GM18519 (cell line): ENCODE measurements around the gene ZNF827.
A peak's percentile ranks its signal among the peaks of the same experiment; 100 is the strongest.

Source experiments
- ATAC-seq: cut with Tn5 transposase; IDR thresholded peaks from one replicate; pipeline ENCODE4 v1.9.1; 2021; ENCODE audit warnings: mild to moderate bottlenecking, moderate library complexity; ENCODE audit not compliant: unreplicated experiment, low FRiP score

Gene ZNF827

DNA sequence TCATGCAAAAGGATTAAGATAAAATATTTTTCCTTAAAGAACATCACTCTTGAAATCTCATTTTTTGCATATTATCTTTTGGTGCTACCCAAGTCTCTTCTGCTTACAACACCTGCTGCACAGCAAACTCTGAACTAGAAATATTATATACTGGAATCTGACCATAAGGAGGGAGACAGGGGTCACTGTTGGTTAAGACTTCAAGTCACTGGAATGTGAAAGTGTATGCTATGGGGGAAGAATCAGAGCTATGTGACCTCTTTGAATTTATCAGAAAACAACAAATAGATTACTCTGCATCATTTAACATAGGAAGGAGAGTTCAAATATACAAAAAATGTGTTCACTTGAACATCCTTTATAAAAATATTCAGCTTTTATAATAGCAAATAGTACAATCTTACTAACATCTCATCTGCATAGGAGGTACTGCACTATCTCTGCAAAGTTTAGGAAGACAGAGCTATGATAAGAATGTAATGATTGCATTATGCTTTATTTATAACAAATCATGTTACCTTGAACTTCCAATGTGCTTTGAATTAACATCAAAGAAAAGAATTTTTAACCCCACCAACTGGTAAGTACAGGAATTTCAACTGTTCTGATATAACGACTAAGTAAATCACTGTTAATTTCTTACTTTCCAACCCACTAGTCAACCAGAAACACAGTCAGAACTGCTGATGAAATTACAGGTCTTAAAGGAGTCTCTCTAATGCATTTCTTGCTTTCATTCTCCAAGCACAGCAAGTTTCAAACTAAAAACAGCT is 69.8 kb downstream of the ZNF827 start:
- peak; percentile 83 for ATAC-seq

DNA sequence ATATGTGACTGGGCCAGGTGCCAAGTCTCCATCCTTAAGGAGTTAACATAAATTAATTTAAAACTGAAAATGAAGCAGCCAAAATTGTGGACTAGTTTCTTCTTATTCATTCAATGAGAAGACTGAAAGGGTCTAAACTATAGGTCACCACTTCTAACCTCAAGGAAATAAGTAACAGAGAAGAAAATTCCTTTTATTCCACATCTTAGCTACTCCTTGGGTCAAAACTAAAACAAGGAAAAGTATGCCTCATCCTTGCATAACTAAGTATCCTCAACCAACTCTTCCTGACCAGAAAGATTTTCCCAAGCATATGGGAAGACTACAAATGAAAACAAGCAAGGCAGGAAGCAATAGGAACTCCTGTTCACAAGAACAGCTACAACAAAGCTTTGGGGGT is 71.2 kb downstream of the ZNF827 start:
- no peak for ATAC-seq

GRCh38 chr4:145866991-145867390 is 71.6 kb downstream of the ZNF827 start:
- no peak for ATAC-seq

DNA sequence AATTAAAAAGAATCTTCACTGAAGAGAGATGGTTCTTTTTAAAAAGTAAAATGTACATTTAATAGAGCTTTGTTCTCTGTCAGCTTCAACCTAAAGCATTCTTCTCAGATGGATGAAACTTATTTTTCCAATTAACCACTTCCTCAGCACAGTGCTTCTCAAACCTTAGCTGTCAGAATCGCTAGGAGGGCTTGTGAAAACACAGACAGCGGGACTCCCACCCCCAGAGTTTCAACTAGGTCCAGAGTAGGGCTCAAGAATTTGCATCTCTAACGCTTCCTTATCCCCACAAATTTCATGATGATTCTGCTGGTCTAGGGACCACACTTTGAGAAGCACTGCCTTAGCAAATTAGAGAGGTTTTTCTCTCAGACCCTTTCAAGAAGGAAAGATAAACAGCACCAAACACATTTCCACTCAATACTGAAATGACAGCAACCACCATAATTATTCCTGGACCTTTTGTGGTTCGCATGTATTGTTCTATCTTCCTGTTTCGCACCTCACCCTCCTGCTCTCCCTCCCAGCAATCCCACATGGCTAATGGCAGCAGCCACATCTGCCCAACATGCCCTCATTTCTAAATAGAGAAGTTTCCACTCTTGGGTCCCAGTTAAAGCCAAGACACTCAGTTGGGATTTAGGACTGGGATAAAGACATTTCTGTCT is 73.2 kb downstream of the ZNF827 start:
- no peak for ATAC-seq

GRCh38 chr4:145863191-145863590 is 75.4 kb downstream of the ZNF827 start:
- ATAC-seq = no peak

DNA sequence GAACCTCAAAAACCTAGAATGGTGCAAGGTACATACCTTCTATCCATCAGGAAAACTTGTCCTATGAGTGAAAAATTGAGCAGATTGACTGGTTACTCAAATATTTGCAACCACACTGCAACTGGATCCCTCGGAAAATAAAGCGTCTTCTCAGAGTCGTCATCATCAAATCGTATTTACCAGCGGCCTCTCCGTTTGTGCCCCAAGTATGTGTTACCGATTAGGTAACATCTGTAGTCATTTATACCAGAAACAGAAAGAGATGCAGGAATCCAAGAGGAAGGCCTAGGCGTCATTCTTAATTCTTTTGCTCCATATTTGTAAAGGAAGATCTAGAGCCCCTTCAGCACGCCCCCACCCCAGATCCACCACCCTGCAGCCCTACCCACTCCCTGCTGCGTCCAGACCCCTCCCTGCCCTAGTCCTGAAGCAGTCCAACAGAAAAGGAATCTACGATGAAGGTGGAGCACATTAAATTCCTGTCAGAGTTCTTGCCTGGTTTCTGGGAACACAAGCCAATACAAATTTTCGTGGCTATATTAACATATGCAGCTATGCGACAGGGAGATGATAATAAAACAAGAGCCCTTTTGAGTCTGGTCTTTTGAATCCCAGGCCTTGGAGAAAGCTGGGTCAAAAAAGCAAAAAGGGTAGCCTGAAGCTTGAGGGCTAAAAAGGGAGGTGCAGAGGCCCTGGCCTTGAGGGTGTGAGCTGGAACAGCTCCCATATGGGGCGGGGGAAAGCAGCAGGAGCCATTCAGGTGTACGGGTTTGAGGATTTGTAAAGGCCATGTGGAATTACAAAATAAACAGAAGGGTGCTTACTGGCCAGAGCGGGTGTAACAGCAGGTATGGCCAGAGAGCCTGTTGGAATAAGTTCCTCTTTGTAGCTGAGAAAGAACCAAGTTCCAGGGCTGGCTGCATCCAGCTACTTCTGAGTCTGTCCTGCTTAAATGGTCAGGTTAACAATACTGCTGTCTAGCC is 77.0 kb downstream of the ZNF827 start:
- no peak for ATAC-seq

DNA sequence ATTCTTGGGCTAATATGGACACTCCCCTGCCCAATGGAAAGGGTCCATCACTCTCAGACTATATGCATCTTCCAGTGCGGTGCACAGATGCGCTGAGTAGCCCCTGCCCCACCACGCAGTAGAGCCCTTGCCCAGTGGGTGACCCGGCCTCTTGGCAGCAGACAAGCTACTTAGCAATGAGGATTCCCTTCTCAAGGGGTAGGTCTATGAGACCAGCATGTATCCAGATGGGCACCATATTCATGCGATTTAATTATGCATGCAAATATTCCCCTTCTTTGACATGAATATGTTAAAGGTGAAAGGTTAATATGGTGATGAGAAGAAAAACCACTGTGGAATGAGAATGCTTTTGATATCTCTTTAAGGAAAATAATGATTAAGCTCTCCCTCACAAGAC is 77.7 kb downstream of the ZNF827 start:
- no peak for ATAC-seq

DNA sequence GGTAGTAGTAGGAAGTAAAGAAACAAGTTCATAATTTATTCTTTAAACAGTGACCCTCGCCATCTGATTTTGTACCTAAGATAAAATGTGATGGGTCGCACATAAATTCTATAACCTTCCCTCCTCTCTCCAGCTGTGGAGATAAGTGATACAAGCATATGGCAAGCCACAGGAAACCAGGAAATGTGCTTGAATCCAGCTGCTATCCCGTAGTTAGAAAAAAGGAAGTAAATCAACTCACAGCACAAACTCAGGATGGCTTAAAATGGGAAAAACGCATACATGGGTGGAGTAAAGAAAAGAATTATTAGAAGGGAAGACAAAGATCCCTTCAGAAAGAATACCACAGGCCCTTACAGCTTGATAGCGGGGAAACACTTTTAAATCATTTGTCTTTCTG is 78.2 kb downstream of the ZNF827 start:
- no peak for ATAC-seq

DNA sequence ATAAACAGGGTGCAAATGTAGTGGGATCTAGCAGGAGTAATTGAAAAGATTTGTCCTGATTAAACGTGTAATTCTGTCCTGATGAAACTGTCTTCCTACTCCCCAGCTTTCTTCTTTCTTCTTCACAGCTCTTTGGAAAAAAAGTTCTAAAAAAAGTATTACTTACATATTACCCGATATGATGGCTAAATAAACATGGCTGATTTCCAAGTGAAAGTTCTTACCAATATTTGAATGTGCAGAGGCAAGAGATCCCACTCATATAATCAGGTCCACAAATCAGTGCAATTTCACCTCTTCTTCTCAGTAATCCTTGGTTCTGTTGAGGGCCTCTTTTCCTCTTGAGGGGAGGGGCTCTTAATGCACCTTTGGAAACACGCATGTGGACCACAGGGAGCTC is 78.7 kb downstream of the ZNF827 start:
- no peak for ATAC-seq

- ATAC-seq = no peak
These were observed 79.2 kb downstream of the ZNF827 start for GRCh38 chr4:145859426-145859825.

GRCh38 chr4:145852256-145852839 is 86.3 kb downstream of the ZNF827 start:
- no peak for ATAC-seq

DNA sequence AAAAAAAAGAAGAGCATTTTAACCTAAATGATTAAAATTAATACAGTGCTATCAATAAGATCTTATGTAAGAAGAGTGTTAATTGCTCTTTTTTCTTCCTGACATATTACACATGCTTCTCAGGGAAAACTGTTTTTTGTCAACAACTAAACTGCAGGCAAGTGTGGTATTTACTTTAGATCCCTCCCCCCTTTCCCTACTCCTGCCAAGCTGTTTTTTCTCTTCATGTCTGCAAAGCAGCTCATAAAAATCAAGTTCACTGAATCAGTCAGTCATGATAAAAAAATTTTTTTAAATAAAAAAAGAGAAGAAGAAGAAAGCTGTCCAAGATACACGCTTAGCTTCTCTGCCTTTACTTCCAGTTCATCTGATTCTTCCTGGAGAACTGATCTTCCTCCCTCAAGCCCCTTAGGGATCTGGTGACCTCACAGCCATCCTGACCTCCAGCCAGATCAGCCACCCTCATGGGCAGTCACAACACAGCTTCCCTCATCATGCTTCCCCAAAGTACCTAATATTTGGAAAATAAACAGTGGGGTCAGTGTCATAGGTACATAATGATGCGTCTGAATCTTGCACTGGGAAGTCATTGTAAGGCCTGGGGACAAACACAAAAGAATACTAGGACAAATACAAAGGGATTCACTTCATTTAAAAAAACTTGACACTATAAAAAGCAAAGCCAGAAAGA is 87.0 kb downstream of the ZNF827 start:
- ATAC-seq = no peak

DNA sequence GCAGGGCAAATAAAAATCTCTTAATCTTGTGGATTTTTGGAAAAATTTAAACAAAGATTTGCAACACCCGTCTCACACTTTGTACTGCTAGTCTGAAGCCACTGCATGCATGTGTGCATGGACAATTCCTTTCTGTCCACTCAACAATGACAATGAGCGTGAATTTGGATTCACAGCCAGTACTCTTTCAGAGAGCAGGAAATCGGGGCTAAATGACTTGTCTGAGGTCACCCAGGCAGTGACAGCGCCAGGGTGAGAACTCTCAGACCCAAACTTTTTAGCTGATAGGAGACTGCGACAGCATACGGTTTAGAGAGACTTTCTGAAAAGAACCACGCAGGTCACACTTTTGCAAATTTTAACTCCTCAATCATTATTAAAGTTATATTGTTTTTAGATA is 90.9 kb downstream of the ZNF827 start:
- ATAC-seq = no peak

- ATAC-seq = no peak
These were observed 93.5 kb downstream of the ZNF827 start for GRCh38 chr4:145845118-145845517.

DNA sequence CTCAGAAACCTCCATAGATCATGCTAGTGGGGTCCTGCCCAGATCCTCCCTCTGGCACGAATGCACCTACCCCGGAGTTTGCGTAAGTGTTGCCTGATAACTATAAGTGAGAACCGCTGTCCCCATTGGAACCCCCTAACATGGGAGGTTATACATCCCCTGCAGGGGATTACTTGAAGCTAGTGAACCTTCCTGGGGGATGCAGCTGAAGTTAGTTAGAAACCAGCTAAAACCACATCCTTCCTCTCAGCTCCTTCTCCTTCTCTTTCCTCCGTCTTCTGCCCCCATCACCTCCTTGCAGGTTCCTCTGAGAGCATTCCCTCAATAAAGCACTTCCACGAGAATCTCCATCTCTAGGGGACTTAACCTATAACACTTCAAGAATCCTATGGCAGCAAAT is 95.0 kb downstream of the ZNF827 start:
- ATAC-seq = no peak

GRCh38 chr4:145843148-145843547 is 95.5 kb downstream of the ZNF827 start:
- ATAC-seq = no peak

DNA sequence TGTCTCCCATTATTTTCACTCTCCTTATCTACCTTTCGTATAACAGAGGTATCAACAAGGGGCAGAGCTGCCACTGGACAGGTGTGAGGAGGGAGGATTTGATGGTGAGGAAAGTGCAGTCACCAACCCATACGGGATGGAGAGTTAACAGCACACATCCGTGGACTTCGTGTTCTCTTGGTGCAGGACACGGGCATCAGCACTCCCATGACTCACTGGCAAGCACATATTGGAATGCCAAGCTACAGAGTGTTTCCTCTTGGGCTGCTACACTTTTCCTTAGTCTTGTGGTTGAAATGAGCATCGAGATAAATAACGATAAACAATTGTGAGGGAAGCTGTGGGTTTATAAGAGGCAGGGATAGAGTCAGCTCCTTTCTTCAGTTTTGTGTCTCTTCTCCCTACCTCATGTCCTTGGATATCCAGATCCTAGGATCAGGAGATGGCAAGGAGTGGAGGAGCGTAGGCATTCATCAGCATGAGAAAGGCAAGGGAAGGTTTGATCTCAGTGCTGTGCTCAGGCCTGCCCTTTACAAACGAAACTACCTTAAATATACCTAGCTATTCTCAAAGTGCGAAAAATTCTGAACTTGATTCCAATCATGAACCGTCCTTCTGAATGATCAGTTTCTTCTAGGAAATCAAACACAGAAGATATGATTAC is 96.3 kb downstream of the ZNF827 start:
- no peak for ATAC-seq

DNA sequence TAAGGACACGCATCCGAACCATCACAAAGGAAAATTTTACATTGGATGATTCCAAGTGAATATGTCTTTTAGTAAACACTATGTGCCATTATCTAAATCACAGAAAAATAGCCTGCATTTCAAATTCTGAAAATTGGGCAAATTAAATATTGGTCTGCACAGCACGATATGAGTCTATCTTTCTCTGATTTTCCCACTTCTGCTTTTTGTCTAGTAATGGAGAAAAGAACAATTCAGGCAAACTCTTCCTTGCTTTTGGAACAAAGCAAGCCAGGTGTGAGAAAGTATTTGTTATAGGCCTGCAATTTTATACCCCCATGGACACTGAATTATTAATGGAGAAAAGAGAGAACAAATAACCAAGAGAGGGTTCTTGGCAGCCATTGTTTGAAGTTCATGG is 97.8 kb downstream of the ZNF827 start:
- no peak for ATAC-seq

GRCh38 chr4:145840162-145840768 is 98.4 kb downstream of the ZNF827 start:
- peak; percentile 92 for ATAC-seq
